ENCODE data around the gene CNPY2.
A peak's percentile ranks its signal among the peaks of the same experiment; 100 is the strongest.
"Not testable (repeated sequence)": the region's sequence is repeated elsewhere in the genome, so short reads cannot be mapped to it uniquely, and the experiment has no call there.

CNPY2 gene

GRCh38 chr12:56358836-56359532 is 43.2 kb upstream of the CNPY2 start:
- no peaks in the 10 kb centered on the region for H3K27me3 ChIP-seq
- peak overlapping the region; percentile 79 to 89 for H3K4me3 ChIP-seq
- H3K9me3 ChIP-seq = no peaks in the 10 kb centered on the region
- peak overlapping the region; percentile 89 to 93 for H3K27ac ChIP-seq
- peaks cover 24 to 26% (median 25%) of the 10 kb centered on the region in 3 donors for H3K36me3 ChIP-seq
- H3K4me1 ChIP-seq = peaks cover 0 to 24% (median 13%) of the 10 kb centered on the region in 4 donors
- no peak for DNase-seq
- TF ChIP-seq CTCF (IDR thresholded peaks at IDR 0.05) = no peak
- intact Hi-C loops (cut with DNase I; ENCODE audit: low total_unique reads) = no loop called here

- no peak overlapping the region for H3K27ac ChIP-seq
- intact Hi-C loops (cut with DNase I; ENCODE audit: low total_unique reads) = no loop called here
- DNase-seq = no peak
Observed at GRCh38 chr12:56351325-56351724, 35.5 kb upstream of the CNPY2 start.

GRCh38 chr12:56350662-56351061 is 34.9 kb upstream of the CNPY2 start:
- Histone ChIP-seq H3K9me3 (no peaks in the 10 kb centered on the region), H3K36me3 (peaks cover 88 to 98% (median 94%) of the 10 kb centered on the region in 3 donors), H3K27ac (no peak overlapping the region), H3K4me3 (no peak overlapping the region), H3K4me1 (no peaks in the 10 kb centered on the region), H3K27me3 (no peaks in the 10 kb centered on the region)
- no peak for DNase-seq
- no peak for TF ChIP-seq CTCF (IDR thresholded peaks at IDR 0.05)
- intact Hi-C loops (cut with DNase I; ENCODE audit: low total_unique reads) = no loop called here

More at GRCh38 chr12:56351325-56351724, 35.5 kb upstream of the CNPY2 start:
- Histone ChIP-seq H3K4me3 (no peak overlapping the region), H3K27me3 (no peaks in the 10 kb centered on the region), H3K4me1 (no peaks in the 10 kb centered on the region), H3K36me3 (peaks cover 88 to 98% (median 94%) of the 10 kb centered on the region in 3 donors), H3K9me3 (no peaks in the 10 kb centered on the region)
- TF ChIP-seq CTCF (IDR thresholded peaks at IDR 0.05) = no peak

GRCh38 chr12:56348776-56349175 is 33.0 kb upstream of the CNPY2 start:
- TF ChIP-seq CTCF (IDR thresholded peaks at IDR 0.05) = no peak
- Histone ChIP-seq H3K4me1 (no peaks in the 10 kb centered on the region), H3K27ac (no peak overlapping the region), H3K27me3 (no peaks in the 10 kb centered on the region), H3K4me3 (no peak overlapping the region), H3K36me3 (peaks cover 77 to 98% (median 88%) of the 10 kb centered on the region in 3 donors), H3K9me3 (no peaks in the 10 kb centered on the region)
- no peak for DNase-seq
- intact Hi-C loops (cut with DNase I; ENCODE audit: low total_unique reads) = no loop called here

GRCh38 chr12:56347255-56347654 is 31.5 kb upstream of the CNPY2 start:
- intact Hi-C loops (cut with DNase I; ENCODE audit: low total_unique reads); H3K27ac ChIP-seq; H3K4me1 ChIP-seq; H3K4me3 ChIP-seq; H3K9me3 ChIP-seq; DNase-seq; H3K27me3 ChIP-seq: not testable (repeated sequence)
- H3K36me3 ChIP-seq = peaks cover 74 to 98% (median 86%) of the 10 kb centered on the region in 3 donors

- TF ChIP-seq CTCF (IDR thresholded peaks at IDR 0.05) = no peak
- H3K9me3 ChIP-seq = no peaks in the 10 kb centered on the region
- intact Hi-C loops (cut with DNase I; ENCODE audit: low total_unique reads) = no loop called here
- H3K36me3 ChIP-seq = peaks cover 69 to 98% (median 83%) of the 10 kb centered on the region in 3 donors
- H3K27me3 ChIP-seq = no peaks in the 10 kb centered on the region
- H3K4me1 ChIP-seq = no peaks in the 10 kb centered on the region
- no peak overlapping the region for H3K27ac ChIP-seq
- no peak for DNase-seq
- no peak overlapping the region for H3K4me3 ChIP-seq
Observed at GRCh38 chr12:56346675-56347074, 30.9 kb upstream of the CNPY2 start.

- peaks cover 28 to 58% (median 39%) of the 10 kb centered on the region in 3 donors for H3K36me3 ChIP-seq
- H3K9me3 ChIP-seq; H3K27ac ChIP-seq; H3K4me3 ChIP-seq; H3K27me3 ChIP-seq; H3K4me1 ChIP-seq; DNase-seq; intact Hi-C loops (cut with DNase I; ENCODE audit: low total_unique reads): not testable (repeated sequence)
Observed at GRCh38 chr12:56342290-56342689, 26.5 kb upstream of the CNPY2 start.
